GM12872 (cell line): ENCODE results near the gene SIN3B.

Experiments
- CTCF ChIP-seq: IDR thresholded peaks from 3 replicates; pipeline ENCODE4 v1.5.1; 2011; ENCODE audit warnings: low read depth, mild to moderate bottlenecking, low read length, moderate library complexity; ENCODE audit not compliant: insufficient read depth

SIN3B gene

GRCh38 chr19:16897856-16898161, 68.6 kb downstream of the SIN3B start:
- TF ChIP-seq CTCF: no peak

- no peak for TF ChIP-seq CTCF
These were observed 69.3 kb downstream of the SIN3B start for GRCh38 chr19:16898361-16899015.

DNA sequence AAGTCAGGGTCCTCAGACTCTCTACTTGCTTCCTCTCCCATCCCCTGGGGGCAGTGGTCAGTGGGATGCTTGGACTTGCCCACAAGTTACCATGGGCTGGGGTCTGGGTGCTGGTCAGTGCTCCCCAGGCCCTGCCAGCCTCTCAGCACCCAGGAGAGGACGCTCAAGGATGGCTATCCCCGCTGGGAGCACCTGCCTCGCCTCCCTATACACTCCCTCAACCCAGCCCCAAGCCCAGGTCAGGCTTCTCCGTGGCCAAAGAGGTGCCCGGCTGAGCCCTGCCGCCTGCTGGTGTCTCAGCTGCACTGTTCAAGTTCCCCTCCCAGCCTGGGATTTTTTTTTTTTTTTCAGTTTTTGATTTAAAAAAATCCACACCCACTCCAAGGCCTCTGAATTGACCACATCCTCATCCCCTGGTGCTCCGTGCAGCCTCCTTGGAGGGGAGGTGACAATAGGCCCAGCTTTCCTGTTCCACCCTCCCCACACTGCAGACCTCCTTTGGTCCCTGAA, 70.4 kb downstream of the SIN3B start:
- TF ChIP-seq CTCF: peak; percentile 85

DNA sequence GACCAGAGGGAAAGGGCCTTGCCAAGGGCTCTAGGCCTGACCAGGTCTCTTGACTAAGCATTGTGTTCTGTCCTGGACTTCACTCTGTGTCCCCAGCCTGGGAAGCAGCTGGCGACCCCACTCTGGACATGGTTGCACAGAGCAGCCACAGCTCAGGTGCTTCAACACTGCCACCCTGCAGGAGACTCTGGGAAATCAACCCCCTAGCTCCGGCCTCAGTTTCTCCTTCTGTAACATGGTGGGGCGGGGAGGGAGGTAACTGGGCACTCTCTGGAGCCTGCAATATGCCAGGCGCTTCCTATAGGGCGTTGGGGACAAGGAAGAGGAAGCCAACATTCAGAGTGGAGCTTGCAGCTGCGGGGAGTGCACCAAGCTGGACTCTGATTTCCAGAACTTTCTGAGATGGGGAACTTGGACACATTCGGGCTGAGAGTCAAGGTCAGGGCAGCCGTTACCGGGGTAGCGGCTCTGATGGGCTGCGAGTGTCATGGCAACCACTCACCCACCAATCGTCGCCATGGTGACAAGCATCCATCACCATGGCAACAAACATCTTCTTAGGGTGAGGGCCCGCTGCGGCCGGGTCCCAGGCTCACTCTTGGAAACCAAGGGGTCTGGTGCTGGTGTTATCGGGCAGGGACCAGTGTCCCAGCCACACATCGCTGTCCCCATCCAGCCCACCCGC, 72.4 kb downstream of the SIN3B start:
- TF ChIP-seq CTCF: no peak

GRCh38 chr19:16902545-16902944, 73.3 kb downstream of the SIN3B start:
- TF ChIP-seq CTCF: no peak

DNA sequence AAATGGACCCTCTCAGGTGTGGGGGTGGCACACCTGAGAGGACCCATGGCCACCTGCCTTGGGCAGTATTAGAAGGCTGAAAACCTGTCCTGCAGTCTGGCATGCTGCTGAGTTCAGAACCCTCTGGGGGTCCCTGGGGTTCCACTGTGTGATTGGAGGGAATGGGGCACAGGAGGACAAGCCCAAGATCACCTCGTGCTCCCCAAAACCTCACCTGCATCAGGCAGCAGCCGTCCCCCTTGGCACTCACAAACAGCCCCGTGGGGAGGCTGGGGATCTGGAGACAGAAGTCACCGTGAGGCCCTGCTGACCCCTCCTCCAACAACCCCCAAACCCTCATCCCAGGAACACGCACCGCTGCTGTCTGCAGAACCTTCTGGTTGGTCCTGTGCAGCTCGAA, 74.1 kb downstream of the SIN3B start:
- TF ChIP-seq CTCF: no peak

GRCh38 chr19:16904599-16904998, 75.4 kb downstream of the SIN3B start:
- TF ChIP-seq CTCF: no peak
